Measurements from ENCODE around the gene GALNT2.

Gene GALNT2

DNA sequence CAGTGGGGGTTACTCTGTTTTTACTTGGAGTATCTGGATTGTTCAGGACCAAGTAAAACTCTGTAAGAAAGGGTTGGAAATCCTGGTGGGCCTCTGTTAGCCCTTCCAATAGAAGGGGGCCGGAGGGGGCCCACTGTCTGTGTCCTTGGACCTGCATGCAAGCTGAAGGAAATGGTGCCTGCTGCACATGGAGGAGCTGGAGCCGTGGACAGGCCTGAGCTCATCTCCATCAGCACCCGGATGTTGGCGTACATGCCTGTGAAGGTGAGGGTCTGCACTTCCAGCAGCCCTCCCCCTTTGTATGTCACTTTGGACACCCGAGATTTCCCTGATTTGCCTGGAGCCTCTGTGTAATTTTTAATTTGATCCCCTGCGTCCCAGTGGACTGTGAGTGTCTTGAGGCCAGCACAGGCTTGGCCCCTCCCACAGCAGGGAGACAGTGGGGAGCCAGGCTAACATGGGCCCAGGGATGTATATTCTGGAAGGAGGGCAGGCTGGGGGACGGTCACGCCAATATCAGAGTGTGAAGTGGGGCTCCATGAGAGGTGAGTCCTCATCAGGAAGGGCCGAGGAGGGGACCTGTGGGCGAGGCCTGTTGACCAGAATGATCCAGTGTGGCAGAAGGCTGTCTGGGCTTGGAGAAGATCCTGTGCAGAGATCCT lies 16.8 kb downstream of the GALNT2 start:
- Histone ChIP-seq H3K27me3 (ENCODE audit: control insufficient read depth, insufficient read depth, low read length) (no peaks in the 10 kb centered on the region), H3K4me3 (ENCODE audit: low read depth, low read length) (no peak overlapping the region), H3K4me2 (ENCODE audit: low read length) (no peak overlapping the region), H3K9ac (no peak overlapping the region), H3K27ac (no peak overlapping the region), H3K79me2 (peaks cover 22% of the 10 kb centered on the region), H3K4me1 (no peaks in the 10 kb centered on the region), H2AFZ (no peak overlapping the region), H3K36me3 (ENCODE audit: control insufficient read depth, insufficient read depth, low read length) (no peaks in the 10 kb centered on the region), H3K9me3 (ENCODE audit: control insufficient read depth, low read length) (no peaks in the 10 kb centered on the region)
- TF ChIP-seq, protein P1, sequence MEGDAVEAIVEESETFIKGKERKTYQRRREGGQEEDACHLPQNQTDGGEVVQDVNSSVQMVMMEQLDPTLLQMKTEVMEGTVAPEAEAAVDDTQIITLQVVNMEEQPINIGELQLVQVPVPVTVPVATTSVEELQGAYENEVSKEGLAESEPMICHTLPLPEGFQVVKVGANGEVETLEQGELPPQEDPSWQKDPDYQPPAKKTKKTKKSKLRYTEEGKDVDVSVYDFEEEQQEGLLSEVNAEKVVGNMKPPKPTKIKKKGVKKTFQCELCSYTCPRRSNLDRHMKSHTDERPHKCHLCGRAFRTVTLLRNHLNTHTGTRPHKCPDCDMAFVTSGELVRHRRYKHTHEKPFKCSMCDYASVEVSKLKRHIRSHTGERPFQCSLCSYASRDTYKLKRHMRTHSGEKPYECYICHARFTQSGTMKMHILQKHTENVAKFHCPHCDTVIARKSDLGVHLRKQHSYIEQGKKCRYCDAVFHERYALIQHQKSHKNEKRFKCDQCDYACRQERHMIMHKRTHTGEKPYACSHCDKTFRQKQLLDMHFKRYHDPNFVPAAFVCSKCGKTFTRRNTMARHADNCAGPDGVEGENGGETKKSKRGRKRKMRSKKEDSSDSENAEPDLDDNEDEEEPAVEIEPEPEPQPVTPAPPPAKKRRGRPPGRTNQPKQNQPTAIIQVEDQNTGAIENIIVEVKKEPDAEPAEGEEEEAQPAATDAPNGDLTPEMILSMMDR (IDR thresholded peaks at IDR 0.05), result no peak

DNA sequence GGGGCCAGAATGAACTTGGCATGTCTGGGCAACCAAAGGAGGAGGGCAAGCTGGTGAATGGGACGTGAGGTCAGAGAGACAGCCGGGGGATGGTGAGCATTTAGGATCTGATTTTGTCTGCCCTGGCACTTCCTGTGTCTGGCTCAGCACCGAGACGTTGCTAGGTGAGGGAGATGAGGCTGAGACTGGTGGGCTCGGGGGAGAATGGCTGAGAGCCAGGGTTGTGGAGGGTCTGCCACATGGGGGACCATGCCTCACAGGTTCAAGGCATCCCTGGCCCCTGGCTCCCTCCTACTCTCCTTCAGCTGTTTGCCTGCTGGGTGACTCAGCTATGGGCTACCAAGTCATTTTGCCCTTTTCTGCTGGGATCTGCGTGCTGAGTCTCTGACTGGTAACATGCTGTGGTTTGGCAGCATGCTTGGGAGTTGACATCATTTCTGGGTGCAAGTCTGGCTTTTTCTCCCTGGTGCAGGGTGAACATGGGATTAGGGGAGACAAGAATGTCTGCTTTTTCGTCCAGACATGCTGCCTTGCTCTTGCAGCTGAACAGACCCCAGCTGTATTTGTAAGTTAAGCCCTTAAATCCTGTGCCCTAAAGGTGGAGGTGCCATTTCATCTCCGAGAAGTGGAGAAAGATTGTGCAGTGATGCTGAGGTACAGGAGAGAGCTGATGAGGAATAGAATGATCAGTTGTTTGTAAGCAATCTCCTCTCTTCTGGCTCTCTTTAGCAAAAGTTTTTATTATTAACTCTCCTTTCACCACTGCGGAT lies 17.6 kb downstream of the GALNT2 start:
- Histone ChIP-seq H3K4me3 (ENCODE audit: low read depth, low read length) (no peak overlapping the region), H3K4me1 (no peaks in the 10 kb centered on the region)

DNA sequence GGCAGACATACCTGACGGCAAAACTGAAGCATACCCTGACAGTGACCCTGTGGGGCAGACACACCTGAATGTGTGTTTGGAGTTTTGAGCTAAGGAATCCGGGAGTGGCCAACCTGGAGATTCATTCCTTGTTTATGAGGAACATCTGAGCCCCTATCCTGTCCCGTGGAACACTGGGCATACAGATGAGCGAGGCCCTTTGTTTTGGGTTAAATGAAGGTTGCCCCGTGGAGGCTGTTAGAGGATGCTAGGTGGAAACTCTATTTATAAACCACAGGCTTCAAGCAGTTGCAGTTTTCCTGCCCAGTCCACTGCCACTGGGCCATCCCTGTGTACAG lies 18.1 kb downstream of the GALNT2 start:
- peaks cover 22% of the 10 kb centered on the region for H3K79me2 ChIP-seq
- H3K27ac ChIP-seq, result no peak overlapping the region
- no peaks in the 10 kb centered on the region for H3K27me3 ChIP-seq (ENCODE audit: control insufficient read depth, insufficient read depth, low read length)
- no peaks in the 10 kb centered on the region for H3K36me3 ChIP-seq (ENCODE audit: control insufficient read depth, insufficient read depth, low read length)
- no peak overlapping the region for H3K4me2 ChIP-seq (ENCODE audit: low read length)
- no peak overlapping the region for H2AFZ ChIP-seq
- H3K9me3 ChIP-seq (ENCODE audit: control insufficient read depth, low read length), result no peaks in the 10 kb centered on the region
- TF ChIP-seq, protein P1 (IDR thresholded peaks at IDR 0.05), result no peak
- H3K4me3 ChIP-seq (ENCODE audit: low read depth, low read length), result no peak overlapping the region
- H3K4me1 ChIP-seq, result no peaks in the 10 kb centered on the region
- H3K9ac ChIP-seq, result no peak overlapping the region

More for the DNA sequence above, 17.6 kb downstream of the GALNT2 start:
- Histone ChIP-seq H3K36me3 (ENCODE audit: control insufficient read depth, insufficient read depth, low read length) (no peaks in the 10 kb centered on the region), H2AFZ (no peak overlapping the region), H3K79me2 (peaks cover 22% of the 10 kb centered on the region), H3K4me2 (ENCODE audit: low read length) (no peak overlapping the region), H3K9me3 (ENCODE audit: control insufficient read depth, low read length) (no peaks in the 10 kb centered on the region), H3K9ac (no peak overlapping the region), H3K27ac (no peak overlapping the region), H3K27me3 (ENCODE audit: control insufficient read depth, insufficient read depth, low read length) (no peaks in the 10 kb centered on the region)
- TF ChIP-seq, protein P1 (IDR thresholded peaks at IDR 0.05), result no peak

DNA sequence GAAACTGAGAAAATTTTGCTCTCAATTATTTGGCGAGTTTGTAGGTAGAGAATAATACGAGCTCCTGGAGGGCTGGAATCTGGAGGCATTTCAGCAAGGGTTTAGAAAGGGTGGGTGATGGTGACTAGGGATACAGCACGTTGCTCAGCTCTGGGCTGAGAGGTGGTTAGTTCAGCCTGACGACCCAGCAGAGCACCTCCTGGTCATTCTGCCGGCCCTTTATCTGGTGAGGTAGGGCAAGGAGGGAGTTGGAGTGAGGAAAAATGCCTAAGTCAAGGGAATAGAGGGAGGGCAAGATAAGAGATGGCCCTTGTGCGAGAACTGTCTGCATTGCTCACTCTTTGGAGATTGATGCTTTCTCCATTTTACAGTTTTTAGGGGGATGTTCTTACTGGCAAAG lies 19.1 kb downstream of the GALNT2 start:
- Histone ChIP-seq H3K79me2 (peaks cover 14% of the 10 kb centered on the region), H3K27me3 (ENCODE audit: control insufficient read depth, insufficient read depth, low read length) (no peaks in the 10 kb centered on the region), H3K9ac (no peak overlapping the region), H3K36me3 (ENCODE audit: control insufficient read depth, insufficient read depth, low read length) (no peaks in the 10 kb centered on the region), H3K4me3 (ENCODE audit: low read depth, low read length) (no peak overlapping the region), H2AFZ (no peak overlapping the region), H3K27ac (no peak overlapping the region), H3K4me2 (ENCODE audit: low read length) (no peak overlapping the region), H3K9me3 (ENCODE audit: control insufficient read depth, low read length) (no peaks in the 10 kb centered on the region), H3K4me1 (no peaks in the 10 kb centered on the region)
- TF ChIP-seq, protein P1 (IDR thresholded peaks at IDR 0.05), result no peak

Data from parathyroid adenoma (tissue), 2 donors.